ENCODE measurements around the gene TNIP3. TPM values are rescaled to one million over a fixed set of nuclear protein-coding genes. Genes with fewer than 3 reads are reported as not detected.
"Not testable (repeated sequence)": the region's sequence is repeated elsewhere in the genome, so short reads cannot be mapped to it uniquely, and the experiment has no call there.

Gene TNIP3
- 0.24 TPM in 1 of 2 replicates, not detected in the other for total RNA-seq (ENCODE audit: low replicate concordance)
- long read RNA-seq, result 0 reads

DNA sequence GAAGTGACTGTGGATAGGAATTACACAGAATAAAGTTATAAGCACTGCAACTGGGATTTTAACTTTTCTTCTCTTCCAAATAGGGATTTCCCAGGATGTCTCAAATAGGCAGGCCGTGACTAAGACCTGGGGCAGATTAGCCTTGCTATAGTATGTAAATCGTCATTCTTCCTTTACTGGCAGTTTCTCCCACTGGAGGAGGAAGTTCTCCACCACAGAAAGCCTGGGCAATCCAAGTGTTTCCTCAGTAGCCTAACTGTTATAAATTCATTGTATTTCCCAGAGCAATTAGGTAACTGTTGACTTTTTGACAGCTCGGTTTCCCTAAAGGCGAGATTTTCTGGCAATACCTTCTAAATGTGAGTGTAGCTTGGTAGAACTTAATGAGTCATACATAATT is at the start of gene TNIP3:
Gene TNIP3, minus strand, starts transcription at position 31 of the 400 bp plus-strand sequence. CDS start 196 bp downstream, outside the sequence.
- no peaks in the 10 kb centered on the region for H3K9me3 Mint-ChIP-seq
- TF ChIP-seq CTCF (conservative IDR thresholded peaks at IDR 0.05), result no peak
- H3K36me3 Mint-ChIP-seq, result no peaks in the 10 kb centered on the region
- no peak within 1 kb of the TSS for H3K27ac Mint-ChIP-seq
- DNase-seq (ENCODE audit: extremely low spot score, unreplicated experiment), result no peak
- H3K27me3 Mint-ChIP-seq, result peaks cover 7% of the 10 kb centered on the region
- no peaks in the 10 kb centered on the region for H3K4me1 Mint-ChIP-seq (ENCODE audit: unreplicated experiment)
- H3K4me3 Mint-ChIP-seq, result no peak within 1 kb of the TSS

- Mint-ChIP-seq H3K4me1 (ENCODE audit: unreplicated experiment) (no peaks in the 10 kb centered on the region), H3K27me3 (no peaks in the 10 kb centered on the region), H3K4me3 (no peak overlapping the region), H3K27ac (no peak overlapping the region), H3K9me3 (no peaks in the 10 kb centered on the region), H3K36me3 (no peaks in the 10 kb centered on the region)
- no peak for DNase-seq (ENCODE audit: extremely low spot score, unreplicated experiment)
- TF ChIP-seq CTCF (conservative IDR thresholded peaks at IDR 0.05), result no peak
These were observed 48.7 kb upstream of the TNIP3 start for GRCh38 chr4:121212806-121213205.

DNA sequence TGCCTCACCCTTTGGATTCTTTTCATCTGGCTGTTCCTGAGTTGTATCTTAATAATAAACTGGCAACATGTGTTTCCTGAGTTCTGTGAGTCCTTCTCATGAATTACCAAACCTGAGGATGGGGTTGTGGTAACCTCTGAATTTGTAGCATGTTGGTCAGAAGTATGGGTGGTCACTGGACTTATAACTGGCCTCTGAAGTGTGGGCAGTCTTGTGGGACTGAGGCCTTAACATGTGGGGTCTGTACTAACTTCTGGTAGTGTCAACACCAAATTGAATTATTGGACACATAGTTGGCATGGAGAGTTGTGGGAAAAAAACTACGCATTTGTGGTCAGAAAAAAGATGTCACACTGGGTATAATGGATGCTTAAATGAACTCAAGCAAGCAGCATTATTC is 45.0 kb upstream of the TNIP3 start:
- no peaks in the 10 kb centered on the region for H3K27me3 Mint-ChIP-seq
- no peaks in the 10 kb centered on the region for H3K36me3 Mint-ChIP-seq
- H3K27ac Mint-ChIP-seq, result no peak overlapping the region
- DNase-seq (ENCODE audit: extremely low spot score, unreplicated experiment), result no peak
- no peaks in the 10 kb centered on the region for H3K9me3 Mint-ChIP-seq
- H3K4me3 Mint-ChIP-seq, result no peak overlapping the region
- no peaks in the 10 kb centered on the region for H3K4me1 Mint-ChIP-seq (ENCODE audit: unreplicated experiment)
- no peak for TF ChIP-seq CTCF (conservative IDR thresholded peaks at IDR 0.05)

DNA sequence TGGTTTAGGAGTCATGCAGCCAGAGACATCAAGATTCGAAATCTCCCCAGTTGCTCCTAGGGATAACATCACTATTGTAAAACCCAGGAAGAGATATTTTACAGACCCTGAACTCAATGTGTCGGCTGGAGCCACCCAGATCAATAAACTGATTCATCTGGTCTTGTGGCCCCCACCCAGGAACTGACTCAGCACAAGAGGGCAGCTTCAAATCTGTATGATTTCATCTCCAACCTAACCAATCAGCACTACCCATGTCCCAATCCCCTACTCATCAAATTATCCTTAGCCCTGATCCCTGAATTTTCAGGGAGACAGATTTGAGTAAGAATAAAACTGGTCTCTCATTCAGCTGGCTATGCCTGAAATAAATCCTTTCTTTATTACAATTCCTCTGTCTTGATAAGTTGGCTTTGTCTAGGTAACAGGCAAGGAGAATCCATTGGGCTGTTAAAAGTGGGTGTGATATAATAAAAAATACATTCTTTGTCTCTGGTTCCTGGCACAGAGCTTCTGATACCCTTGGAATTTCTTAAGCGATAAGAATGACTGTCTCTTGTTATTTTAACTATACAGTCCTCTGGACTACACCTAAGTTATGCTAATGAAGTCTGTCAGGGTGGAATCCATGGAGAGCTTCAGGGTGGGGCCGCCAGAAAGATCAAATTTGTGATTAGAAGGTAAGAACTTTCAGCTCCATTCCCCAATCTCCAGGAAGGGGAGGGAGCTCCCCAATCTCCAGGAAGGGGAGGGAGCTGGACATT is 44.3 kb upstream of the TNIP3 start:
- no peaks in the 10 kb centered on the region for H3K36me3 Mint-ChIP-seq
- no peaks in the 10 kb centered on the region for H3K4me1 Mint-ChIP-seq (ENCODE audit: unreplicated experiment)
- no peak for DNase-seq (ENCODE audit: extremely low spot score, unreplicated experiment)
- no peaks in the 10 kb centered on the region for H3K27me3 Mint-ChIP-seq
- no peaks in the 10 kb centered on the region for H3K9me3 Mint-ChIP-seq
- H3K27ac Mint-ChIP-seq, result peak overlapping the region; percentile 6
- TF ChIP-seq CTCF (conservative IDR thresholded peaks at IDR 0.05), result no peak
- H3K4me3 Mint-ChIP-seq, result no peak overlapping the region

DNA sequence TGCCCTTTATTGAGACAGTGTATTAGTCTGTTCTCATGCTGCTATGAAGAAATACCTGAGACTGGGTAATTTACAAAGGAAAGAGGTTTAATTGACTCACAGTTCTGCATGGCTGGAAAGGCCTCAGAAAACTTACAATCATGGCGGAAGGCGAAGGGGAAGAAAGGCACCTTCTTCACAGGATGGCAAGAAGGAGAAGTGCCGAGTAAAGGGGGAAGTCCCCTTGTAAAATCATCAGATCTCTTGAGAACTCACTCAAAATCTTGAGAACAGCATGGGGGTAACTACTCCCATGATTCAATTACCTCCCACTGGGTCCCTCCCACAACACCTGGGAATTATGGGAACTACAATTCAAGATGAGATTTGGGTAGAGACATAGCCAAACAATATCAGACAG is 41.7 kb upstream of the TNIP3 start:
- not testable (repeated sequence) for H3K9me3 Mint-ChIP-seq; H3K27ac Mint-ChIP-seq; H3K4me3 Mint-ChIP-seq; H3K36me3 Mint-ChIP-seq; H3K4me1 Mint-ChIP-seq (ENCODE audit: unreplicated experiment); H3K27me3 Mint-ChIP-seq; DNase-seq (ENCODE audit: extremely low spot score, unreplicated experiment)

- Mint-ChIP-seq H3K4me1 (ENCODE audit: unreplicated experiment) (peaks cover 10% of the 10 kb centered on the region), H3K9me3 (no peaks in the 10 kb centered on the region), H3K27ac (no peak overlapping the region), H3K4me3 (no peak overlapping the region), H3K36me3 (no peaks in the 10 kb centered on the region), H3K27me3 (no peaks in the 10 kb centered on the region)
- TF ChIP-seq CTCF (conservative IDR thresholded peaks at IDR 0.05), result no peak
- no peak for DNase-seq (ENCODE audit: extremely low spot score, unreplicated experiment)
These were observed 36.8 kb upstream of the TNIP3 start for GRCh38 chr4:121200795-121201472.

Measured in type B pancreatic cell (in vitro differentiated cells).